22Rv1 (cell line): ENCODE data around the gene MUSK.

Source experiments
- ZFX ChIP-seq: fragments of 450-650 bp; IDR thresholded peaks from 2 replicates; pipeline ENCODE4 v1.6.1; 2017; ENCODE audit warnings: antibody characterized with exemption, borderline replicate concordance
- TF ChIP-seq, protein P1 (sequence below): fragments of 450-650 bp; IDR thresholded peaks from 2 replicates; pipeline ENCODE4 v1.5.1; 2017; ENCODE audit warnings: mild to moderate bottlenecking

- TF ChIP-seq, protein P1, sequence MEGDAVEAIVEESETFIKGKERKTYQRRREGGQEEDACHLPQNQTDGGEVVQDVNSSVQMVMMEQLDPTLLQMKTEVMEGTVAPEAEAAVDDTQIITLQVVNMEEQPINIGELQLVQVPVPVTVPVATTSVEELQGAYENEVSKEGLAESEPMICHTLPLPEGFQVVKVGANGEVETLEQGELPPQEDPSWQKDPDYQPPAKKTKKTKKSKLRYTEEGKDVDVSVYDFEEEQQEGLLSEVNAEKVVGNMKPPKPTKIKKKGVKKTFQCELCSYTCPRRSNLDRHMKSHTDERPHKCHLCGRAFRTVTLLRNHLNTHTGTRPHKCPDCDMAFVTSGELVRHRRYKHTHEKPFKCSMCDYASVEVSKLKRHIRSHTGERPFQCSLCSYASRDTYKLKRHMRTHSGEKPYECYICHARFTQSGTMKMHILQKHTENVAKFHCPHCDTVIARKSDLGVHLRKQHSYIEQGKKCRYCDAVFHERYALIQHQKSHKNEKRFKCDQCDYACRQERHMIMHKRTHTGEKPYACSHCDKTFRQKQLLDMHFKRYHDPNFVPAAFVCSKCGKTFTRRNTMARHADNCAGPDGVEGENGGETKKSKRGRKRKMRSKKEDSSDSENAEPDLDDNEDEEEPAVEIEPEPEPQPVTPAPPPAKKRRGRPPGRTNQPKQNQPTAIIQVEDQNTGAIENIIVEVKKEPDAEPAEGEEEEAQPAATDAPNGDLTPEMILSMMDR = no peak
- TF ChIP-seq ZFX = no peak
These were observed 44.4 kb downstream of the MUSK start for GRCh38 chr9:110712955-110713354.
